Measurements from ENCODE around the gene LAMC2.
"Not testable (repeated sequence)": the region's sequence is repeated elsewhere in the genome, so short reads cannot be mapped to it uniquely, and the experiment has no call there.

LAMC2 gene

DNA sequence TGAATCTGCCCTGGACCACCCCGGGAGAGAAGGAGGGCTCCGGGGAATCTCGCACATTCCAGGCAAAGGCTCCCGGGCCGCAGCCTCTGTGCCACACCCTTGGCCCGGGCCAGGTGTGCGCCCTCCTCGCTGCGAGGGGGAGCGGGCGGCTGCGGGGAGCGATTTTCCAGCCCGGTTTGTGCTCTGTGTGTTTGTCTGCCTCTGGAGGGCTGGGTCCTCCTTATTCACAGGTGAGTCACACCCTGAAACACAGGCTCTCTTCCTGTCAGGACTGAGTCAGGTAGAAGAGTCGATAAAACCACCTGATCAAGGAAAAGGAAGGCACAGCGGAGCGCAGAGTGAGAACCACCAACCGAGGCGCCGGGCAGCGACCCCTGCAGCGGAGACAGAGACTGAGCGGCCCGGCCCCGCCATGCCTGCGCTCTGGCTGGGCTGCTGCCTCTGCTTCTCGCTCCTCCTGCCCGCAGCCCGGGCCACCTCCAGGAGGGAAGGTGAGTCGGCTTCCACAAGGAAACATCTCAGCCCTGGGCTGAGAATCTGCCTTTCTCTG, at the start of gene LAMC2:
LAMC2 (plus strand) TSS at position 324 of the 550 bp plus-strand sequence; CDS start at position 413, 89 bp downstream.
- DNase-seq: peak; percentile 33

DNA sequence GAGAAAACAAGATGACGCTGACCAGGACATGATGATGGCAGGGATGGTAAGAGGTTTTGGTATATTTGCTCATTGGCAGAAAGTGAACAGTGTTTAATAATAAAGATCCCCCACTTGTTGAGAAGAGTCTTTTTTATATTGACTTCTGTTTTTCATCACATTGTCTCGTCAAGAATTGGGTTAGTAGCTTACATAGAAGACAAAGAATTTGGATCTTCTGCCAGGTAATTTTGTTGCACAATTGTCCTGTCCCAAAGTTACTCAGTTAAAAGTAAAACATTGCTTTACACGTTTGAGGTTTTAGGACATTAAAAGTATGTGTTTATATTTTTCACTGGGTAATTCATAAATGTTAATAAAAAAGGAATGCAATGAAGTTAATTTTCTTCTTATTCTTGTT, 48.3 kb upstream of the LAMC2 start:
- no peak for DNase-seq

DNA sequence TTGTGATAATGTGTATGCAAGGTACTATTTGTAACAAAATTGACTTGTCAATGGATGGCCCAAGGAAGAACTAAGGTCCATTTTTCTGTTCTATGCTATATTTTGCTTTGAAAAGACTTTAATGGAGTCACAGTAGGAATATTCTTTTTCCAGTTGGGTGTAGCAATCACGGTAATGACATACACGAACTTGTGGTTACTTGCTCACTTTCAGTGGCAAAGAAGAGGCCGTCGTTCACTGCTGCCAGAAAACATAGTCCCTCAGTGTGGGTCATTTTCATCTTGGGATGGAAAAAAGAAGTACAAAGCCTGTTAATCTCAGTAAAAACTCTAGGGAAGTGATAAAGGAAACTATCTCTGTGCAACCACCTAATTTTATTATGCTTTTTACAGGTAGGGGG, 47.8 kb upstream of the LAMC2 start:
- no peak for DNase-seq

DNA sequence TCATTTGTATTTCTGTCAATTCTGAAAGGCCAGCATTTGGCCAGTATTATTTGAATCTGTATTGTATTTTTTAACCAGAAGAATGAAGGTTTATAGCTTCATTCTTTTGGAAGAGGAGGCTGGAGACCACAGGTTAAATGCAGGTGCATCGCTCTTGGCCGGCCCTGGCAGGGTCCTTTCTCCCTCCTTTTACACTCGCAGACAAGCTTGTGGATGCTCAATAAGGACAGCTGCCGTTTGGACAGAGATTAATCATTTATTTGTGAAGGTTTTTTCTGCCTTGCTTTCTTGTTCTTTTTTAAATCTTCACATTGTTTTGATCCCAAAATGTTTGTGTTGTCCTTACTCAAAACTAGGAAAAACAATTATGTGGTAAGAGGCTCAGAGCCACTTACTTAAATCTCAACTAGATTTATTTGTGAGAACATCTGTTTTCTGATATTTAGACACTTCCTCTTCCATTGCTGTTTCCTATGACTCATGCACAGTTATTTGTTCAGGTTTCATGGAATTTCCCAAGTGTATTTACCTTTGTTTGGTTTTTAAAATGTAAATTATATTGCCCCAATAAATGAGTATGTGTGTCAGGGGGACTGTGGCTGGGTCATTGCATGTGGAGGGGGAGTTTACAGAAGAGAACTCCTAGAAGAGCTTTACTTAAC, 46.7 kb upstream of the LAMC2 start:
- DNase-seq: no peak

DNA sequence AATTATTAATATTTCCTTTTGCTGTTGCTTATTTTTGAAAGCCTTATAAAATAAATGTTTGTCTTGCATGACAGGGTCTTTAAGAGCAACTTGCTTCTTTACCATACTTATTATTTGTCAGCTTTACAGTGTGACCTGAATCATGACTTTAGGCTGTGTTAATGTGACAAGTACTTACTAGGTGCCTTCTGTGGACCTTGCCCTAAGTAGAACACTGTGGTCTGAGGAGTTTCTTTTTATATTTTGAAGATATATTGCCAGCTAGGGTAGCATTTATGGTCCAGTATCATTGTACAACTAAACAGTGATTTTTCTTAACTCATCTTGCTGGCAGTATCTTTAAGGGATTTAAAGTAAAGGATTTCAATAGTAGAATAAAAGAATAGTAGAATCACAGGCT, 45.4 kb upstream of the LAMC2 start:
- no peak for DNase-seq

DNA sequence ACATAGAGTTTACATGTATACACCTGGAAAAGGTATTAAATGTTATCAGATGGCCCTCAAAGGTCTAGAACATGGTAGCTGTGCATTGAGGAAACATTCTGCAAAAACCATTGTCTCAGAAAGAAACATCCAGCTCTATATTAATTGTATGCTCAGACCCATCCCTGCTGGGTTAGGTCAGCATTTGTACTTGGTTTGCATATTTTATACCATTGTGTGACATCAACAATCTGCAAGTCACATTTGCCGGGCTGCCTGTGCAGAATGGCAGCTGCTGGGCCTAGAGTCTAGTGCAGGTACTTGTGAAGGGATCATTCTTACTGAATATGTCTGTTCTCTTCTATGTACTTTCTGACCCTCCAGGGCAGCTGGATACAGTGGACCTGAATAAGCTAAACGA, 43.9 kb upstream of the LAMC2 start:
- DNase-seq: no peak

DNA sequence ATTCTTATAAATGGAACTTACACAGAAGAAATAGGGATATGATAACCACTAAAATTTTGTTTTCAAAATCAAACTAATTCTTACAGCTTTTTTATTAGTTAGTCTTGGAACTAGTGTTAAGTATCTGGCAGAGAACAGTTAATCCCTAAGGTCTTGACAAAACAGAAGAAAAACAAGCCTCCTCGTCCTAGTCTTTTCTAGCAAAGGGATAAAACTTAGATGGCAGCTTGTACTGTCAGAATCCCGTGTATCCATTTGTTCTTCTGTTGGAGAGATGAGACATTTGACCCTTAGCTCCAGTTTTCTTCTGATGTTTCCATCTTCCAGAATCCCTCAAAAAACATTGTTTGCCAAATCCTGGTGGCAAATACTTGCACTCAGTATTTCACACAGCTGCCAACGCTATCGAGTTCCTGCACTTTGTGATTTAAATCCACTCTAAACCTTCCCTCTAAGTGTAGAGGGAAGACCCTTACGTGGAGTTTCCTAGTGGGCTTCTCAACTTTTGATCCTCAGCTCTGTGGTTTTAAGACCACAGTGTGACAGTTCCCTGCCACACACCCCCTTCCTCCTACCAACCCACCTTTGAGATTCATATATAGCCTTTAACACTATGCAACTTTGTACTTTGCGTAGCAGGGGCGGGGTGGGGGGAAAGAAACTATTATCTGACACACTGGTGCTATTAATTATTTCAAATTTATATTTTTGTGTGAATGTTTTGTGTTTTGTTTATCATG, 42.3 kb upstream of the LAMC2 start:
- no peak for DNase-seq

DNA sequence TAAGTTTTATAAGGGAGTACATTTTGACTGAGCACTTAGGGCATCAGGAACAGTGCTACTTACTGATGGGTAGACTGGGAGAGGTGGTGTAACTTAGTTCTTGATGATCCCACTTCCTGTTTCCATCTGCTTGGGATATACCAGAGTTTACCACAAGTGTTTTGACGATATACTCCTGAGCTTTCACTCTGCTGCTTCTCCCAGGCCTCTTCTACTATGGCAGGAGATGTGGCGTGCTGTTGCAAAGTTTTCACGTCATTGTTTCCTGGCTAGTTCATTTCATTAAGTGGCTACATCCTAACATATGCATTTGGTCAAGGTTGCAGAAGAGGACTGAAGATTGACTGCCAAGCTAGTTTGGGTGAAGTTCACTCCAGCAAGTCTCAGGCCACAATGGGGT, 41.3 kb upstream of the LAMC2 start:
- no peak for DNase-seq

DNA sequence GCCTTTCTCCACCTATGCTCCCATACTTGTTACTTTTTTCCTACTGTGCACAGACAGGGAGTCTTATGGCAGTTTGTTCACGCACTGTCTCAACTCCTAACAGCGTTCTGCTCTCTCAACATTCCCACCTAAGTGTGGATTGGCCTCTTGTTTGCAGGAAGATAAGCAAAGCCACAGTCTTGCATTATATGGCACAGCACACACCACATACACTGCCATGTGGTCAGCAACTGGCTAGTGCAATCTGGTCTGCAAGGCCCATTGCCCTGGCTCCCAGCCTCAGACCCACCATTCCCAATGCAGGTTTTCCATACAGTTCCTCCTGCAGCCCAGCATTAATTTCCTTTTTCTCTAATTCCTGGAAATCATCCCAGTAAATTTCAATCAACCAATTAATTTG, 38.3 kb upstream of the LAMC2 start:
- DNase-seq: no peak

DNA sequence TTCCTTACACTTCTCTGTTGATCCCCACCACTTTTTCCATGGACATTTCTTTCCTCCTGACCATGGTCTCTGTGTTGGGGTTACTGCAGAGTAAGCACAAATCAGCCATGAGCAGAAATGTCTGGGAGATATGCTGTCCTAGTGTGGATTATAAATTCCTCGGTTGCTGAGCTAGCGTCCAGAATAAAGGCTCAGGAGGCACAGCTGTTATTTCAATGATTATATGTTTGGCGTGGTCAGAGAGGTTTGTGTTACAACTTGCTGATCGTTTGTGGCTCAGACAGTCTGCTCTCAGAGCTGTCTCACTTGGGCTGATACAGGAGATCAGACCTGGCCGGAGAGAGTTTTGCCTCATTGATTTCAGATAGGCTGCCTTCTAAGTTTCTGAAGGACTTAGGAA, 37.5 kb upstream of the LAMC2 start:
- DNase-seq: no peak

DNA sequence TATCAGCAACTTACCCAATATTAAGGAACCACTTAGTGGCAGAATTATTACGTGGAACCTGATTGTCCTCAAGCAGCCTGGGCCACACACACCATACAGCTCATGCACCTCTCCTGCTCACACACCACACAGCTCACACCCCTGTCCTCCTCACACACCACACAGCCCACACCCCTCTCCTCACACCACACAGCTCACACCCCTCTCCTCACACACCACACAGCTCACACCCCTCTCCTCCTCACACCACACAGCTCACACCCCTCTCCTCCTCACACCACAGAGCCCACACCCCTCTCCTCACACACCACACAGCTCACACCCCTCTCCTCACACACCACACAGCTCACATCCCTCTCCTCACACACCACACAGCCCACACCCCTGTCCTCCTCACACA, 36.8 kb upstream of the LAMC2 start:
- no peak for DNase-seq

DNA sequence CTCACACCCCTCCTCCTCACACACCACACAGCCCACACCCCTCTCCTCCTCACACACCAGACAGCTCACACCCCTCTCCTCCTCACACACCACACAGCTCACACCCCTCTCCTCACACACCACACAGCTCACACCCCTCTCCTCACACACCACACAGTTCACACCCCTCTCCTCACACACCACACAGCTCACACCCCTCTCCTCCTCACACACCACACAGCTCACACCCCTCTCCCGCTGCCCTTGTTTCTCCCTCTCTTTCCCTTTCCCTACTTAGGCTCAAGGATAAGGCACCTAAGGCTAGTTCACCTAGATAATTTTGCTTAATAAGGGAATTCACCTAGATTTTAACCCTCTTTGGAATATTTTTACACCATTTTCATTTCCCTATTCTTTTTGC, 36.0 kb upstream of the LAMC2 start:
- DNase-seq: not testable (repeated sequence)

DNA sequence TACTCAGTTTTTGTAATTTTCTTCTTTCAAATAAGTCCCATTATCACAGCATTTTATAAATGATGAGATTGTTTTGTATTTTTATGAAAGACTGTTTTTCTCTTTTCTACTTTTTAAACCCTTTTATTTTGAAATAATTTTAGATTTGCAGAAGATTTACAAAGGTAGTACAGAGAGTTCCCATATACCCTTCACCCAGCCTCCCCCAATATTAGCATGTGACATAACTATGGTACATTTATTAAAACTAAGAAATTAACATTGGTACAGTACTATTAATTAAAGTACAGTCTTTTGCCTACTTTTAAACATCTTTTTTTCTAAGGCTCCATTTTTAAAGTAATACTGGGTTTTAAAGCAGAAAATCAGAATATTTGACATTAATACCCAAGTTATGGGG, 35.6 kb upstream of the LAMC2 start:
- DNase-seq: no peak

DNA sequence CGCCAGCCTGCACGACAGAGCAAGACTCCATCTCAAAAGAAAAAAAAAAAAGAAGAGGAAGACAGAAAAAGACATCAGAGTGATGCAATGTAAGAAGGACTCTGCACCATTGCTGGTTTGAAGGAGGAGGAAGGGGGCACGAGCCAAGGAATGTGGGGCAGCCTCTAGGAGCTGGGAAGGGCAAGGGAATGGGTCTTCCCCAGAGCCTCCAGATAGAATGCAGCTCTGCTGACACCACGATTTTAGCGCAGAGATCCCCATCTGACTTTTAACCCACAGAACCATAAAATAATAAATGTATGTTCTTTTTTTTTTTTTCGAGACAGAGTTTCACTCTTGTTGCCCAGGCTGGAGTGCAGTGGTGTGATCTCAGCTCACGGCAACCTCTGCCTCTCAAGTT, 33.9 kb upstream of the LAMC2 start:
- DNase-seq: no peak

DNA sequence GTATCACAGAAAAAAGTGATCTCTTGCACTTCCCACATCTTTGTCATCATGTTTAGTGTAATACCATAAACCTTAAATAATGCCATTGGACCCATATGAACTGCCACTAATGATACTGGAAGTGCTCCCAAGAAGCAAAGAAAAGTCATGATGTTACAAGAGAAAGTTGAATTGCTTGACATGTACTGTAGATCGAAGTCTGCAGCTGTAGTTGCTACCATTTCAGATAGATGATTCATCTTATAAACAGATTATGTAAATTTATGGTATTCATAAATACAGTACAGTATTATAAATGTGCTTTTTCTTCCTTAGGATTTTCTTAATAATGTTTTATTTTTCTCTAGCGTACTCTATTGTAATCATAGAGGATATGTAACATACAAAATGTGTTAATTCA, 30.1 kb upstream of the LAMC2 start:
- no peak for DNase-seq

DNA sequence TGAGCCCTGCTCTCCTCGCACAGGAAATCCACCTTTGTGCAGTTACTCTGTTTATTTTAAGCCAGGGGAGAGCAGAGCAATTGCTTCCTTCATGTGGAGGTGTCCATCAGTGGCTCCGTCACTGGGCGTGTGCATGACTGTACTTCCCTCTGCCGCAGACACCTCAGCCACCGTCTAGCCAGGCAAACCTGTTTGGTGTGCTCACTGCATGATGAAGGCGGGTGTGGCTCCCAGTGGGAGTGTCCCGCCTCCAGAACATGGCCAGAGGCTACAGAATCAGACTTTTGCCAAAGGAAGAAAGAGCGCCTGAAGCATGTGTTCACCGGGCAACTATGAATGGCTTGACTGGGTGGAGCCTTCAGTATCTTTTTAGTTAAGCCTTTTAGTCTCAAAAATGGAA, 26.1 kb upstream of the LAMC2 start:
- DNase-seq: no peak

DNA sequence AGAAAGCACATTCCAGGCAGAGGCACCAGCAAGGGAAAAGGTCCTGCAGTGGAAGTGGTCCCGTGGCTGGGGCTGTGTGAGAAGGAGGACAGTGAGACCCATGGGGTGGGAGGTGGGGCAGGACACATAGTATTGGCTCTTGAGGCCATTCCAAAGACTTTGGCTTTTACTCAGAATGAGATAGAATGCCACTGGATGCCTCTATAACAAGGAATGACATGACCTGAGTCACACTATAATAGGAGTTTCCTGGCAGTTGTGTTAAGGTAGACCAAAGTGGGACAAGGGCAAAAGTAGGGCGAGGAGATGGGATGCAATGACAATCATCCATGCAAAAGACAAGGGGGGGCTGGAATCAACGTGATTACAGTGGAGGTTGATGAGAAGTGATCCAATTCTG, 24.7 kb upstream of the LAMC2 start:
- DNase-seq: no peak

DNA sequence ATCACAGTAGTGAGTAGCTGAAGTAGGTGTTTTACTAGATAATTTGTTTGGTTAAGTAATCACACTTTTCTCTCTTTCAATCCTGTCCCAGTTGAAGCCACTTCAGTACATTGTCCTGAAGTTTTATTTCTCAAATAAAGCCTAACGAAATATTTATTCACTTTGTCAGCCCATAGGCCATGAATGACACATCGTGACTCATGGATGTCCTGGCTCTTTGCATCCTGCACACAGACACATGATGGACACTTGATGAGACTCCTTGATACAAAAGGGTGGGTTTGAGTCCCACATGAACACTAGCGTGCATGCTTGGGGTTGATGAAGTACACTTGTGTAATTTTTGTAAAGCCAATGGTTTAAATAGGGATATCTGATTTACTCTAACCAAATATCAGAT, 22.7 kb upstream of the LAMC2 start:
- DNase-seq: no peak

DNA sequence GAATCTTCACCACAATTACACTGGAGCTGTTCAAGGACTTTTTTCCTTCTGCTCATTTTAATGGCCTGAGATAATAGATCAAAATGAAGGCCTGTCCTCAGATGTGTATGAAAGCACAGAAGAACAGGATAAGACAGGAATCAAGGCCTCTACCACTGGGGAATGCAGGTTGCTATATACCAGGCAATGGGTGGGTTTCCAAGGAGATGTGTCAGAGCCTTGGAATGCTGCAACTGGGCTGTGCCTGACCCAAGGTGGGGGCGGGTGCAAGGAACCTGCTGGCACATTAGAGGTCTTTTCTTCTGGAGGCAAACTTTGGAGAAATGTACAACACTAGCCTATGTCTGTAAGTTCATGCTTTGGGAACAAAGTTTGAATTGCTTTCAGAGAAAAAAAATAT, 21.7 kb upstream of the LAMC2 start:
- DNase-seq: no peak

DNA sequence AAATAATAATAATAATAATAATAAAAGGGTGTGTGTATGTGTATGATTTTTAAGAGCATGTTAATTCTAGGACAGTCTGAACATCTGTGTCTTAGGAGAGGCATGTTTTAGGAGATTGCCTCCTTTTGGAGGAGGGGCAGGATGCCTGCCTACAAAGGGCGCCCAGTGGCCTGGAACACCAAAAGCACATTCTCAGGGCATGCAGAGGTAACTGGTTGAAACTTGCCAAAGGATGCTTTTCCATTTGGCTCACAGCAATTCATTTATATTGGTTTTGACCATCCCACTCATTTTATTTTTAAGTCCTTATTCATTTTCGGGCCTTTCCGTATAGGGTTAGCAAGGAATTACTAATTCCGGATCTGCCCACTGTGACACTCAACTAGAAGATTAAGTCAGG, 21.1 kb upstream of the LAMC2 start:
- DNase-seq: no peak

DNA sequence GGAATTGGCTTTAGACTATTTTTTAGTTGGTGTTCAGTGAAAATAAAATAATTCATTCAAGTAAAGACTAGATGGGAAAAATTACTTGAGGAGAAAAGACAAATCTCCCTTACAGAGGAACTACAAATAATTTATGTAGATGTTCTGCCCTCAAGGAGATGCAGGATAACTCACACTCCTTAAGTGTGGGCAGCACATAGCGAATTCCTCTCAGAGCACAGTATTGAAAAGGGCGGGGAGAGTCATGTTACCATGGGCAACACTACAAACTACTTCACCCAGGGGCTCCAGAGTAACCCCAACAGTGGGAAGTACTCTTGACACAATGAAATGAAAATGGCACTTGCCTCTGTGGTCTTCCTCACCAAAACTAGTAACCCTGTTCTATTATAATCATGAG, 20.6 kb upstream of the LAMC2 start:
- DNase-seq: no peak

DNA sequence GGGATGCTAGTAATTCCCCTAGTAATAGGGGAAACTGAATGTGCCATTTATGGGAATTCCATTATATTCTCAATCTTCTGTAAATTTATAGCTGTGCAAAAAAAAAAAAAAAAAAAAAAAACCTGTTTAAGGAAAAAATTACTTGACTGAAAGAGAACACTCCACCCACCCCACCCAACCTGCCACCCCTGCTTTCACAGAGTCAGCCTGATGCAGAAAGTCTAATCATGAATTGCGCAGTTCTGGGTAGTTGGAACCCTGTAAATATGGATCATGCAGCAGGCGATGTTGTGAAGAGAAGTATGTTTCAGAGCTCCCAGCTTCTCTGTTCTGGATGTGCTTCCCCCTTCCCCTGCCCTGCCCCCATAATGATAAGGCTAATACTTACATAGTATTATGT, 19.6 kb upstream of the LAMC2 start:
- no peak for DNase-seq

DNA sequence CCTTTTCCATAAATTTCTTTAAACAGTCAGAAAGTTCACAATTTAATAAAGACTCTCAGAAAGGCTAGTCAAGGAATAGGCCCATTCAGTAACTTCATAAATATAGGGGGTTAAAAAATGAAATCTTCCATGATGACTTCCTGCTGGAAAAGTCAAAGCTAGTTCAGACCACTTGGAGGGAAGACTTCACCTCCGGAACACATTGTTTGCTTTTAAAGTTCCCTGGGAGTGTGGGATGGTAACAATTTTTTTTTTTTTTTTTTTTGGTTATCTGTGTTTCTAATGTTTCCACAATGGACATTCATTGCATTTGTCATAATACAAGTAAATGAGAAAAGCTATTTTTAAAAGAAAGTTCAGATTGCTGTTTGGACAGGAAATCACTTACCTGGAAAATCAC, 18.4 kb upstream of the LAMC2 start:
- DNase-seq: no peak

DNA sequence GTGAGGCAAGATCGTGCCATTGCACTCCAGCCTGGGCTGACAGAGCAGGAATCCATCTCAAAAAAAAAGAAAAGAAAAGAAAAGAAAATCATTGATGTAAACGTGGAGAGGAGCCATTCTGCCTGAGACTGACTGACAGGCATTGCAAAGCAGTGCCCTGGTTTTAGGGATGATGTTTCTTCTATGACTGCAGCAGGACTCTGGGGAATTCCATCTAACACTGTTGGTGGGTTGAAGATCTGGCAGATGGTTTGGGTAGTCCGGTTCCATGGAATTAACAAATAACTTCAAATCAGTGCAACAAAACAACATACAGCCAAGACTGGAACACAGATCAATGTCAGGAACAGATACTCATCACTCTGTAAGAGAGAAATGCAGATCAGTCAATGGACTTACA, 17.8 kb upstream of the LAMC2 start:
- DNase-seq: no peak

DNA sequence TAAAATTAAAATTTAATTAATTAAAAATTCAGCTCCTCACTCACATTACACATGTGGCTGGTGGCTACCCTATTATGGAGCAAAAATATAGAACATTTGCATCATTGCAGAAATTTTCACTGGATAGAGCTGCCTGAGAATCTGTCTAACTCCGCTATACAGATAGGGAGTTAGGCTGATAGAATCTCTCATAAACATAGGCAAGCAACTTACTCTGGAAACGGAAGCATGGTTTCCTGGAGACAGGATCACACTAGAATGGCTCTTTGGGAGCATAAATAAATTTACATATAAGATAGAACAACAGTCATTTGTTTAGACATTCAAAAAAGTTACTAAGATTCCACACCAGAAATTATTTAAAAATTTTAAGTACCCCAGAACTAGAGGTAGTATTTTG, 12.2 kb upstream of the LAMC2 start:
- no peak for DNase-seq

Measured in NCI-H2081 treated with DMSO at 0.1 percent for 48 hours (cell line).